Trophoblast cell (in vitro differentiated cells and primary cell): ENCODE data around the gene AASDH.

Experiments used
- DNase-seq, 2 donors: peaks; one replicate each; pipeline ENCODE4 v3.0.0-alpha.2; 2016
- H2AFZ ChIP-seq: 2 replicates; pipeline ENCODE4 v1.6.1; 2013; ENCODE audit warnings: low read length, moderate library complexity, mild to moderate bottlenecking; ENCODE audit not compliant: insufficient read depth, poor library complexity
- H2AK5ac ChIP-seq: 2 replicates; pipeline ENCODE4 v1.6.1; 2013; ENCODE audit warnings: mild to moderate bottlenecking, low read length
- H2BK120ac ChIP-seq: 2 replicates; pipeline ENCODE4 v1.6.1; 2013; ENCODE audit warnings: low read length, mild to moderate bottlenecking, moderate library complexity; ENCODE audit not compliant: insufficient read depth, poor library complexity
- H2BK12ac ChIP-seq: 2 replicates; pipeline ENCODE4 v1.6.1; 2013; ENCODE audit warnings: mild to moderate bottlenecking, low read length, moderate library complexity
- H2BK5ac ChIP-seq: 2 replicates; pipeline ENCODE4 v1.6.1; 2013; ENCODE audit warnings: low read length, low read depth, moderate library complexity, mild to moderate bottlenecking; ENCODE audit not compliant: poor library complexity
- H3K14ac ChIP-seq: 2 replicates; pipeline ENCODE4 v1.6.1; 2013; ENCODE audit warnings: mild to moderate bottlenecking, low read length
- H3K18ac ChIP-seq: 2 replicates; pipeline ENCODE4 v1.6.1; 2013; ENCODE audit warnings: mild to moderate bottlenecking, low read length
- H3K23ac ChIP-seq: 2 replicates; pipeline ENCODE4 v1.6.1; 2013; ENCODE audit warnings: low read length
- H3K27ac ChIP-seq: 2 replicates; pipeline ENCODE4 v1.5.1; 2013; ENCODE audit warnings: low read depth, mild to moderate bottlenecking, inconsistent platforms, low read length, moderate library complexity
- H3K27me3 ChIP-seq: 2 replicates; pipeline ENCODE4 v1.6.1; 2013; ENCODE audit warnings: inconsistent platforms, mild to moderate bottlenecking, low read length, moderate library complexity; ENCODE audit not compliant: insufficient read depth
- H3K36me3 ChIP-seq, 2 experiments: 1 replicate in 1 of 2; 2 replicates in 1 of 2; pipeline ENCODE4 v1.6.1; 2013; ENCODE audit warnings: low read length in 2 of 2, mild to moderate bottlenecking in 2 of 2, moderate library complexity in 1 of 2; ENCODE audit not compliant: insufficient read depth in 2 of 2, control insufficient read depth in 1 of 2
- H3K4ac ChIP-seq: 2 replicates; pipeline ENCODE4 v1.6.1; 2013; ENCODE audit warnings: low read depth, mild to moderate bottlenecking, low read length, moderate library complexity
- H3K4me1 ChIP-seq, 2 experiments: 1 replicate in 1 of 2; 2 replicates in 1 of 2; pipeline ENCODE4 v1.6.1; 2013; ENCODE audit warnings: low read length in 2 of 2, mild to moderate bottlenecking in 2 of 2, moderate library complexity in 1 of 2; ENCODE audit not compliant: insufficient read depth in 2 of 2, control insufficient read depth in 1 of 2
- H3K4me2 ChIP-seq: 2 replicates; pipeline ENCODE4 v1.6.1; 2013; ENCODE audit warnings: inconsistent platforms, mild to moderate bottlenecking, low read length, moderate library complexity
- H3K4me3 ChIP-seq: 2 replicates; pipeline ENCODE4 v1.5.1; 2013; ENCODE audit warnings: mild to moderate bottlenecking, low read depth, low read length, inconsistent platforms
- H3K79me1 ChIP-seq: one replicate; pipeline ENCODE4 v1.6.1; 2013; ENCODE audit warnings: low read length
- H3K79me2 ChIP-seq: 2 replicates; pipeline ENCODE4 v1.6.1; 2013; ENCODE audit warnings: low read length, mild to moderate bottlenecking; ENCODE audit not compliant: control insufficient read depth, insufficient read depth, poor library complexity
- H3K9ac ChIP-seq: 2 replicates; pipeline ENCODE4 v1.6.1; 2013; ENCODE audit warnings: mild to moderate bottlenecking, low read length
- H3K9me3 ChIP-seq: 2 replicates; pipeline ENCODE4 v1.6.1; 2013; ENCODE audit warnings: low read depth, mild to moderate bottlenecking, control low read depth, inconsistent platforms, low read length; ENCODE audit not compliant: insufficient read depth
- H4K12ac ChIP-seq: 2 replicates; pipeline ENCODE4 v1.6.1; 2013; ENCODE audit warnings: low read depth, mild to moderate bottlenecking, low read length, moderate library complexity
- H4K8ac ChIP-seq: 2 replicates; pipeline ENCODE4 v1.6.1; 2013; ENCODE audit warnings: low read depth, mild to moderate bottlenecking, low read length, moderate library complexity
- H4K91ac ChIP-seq: one replicate; pipeline ENCODE4 v1.6.1; 2013; ENCODE audit warnings: low read depth, mild to moderate bottlenecking, low read length, moderate library complexity
- WGBS: extraction: QIAGEN DNeasy Blood & Tissue Kit; methylation state at CpG from one replicate; pipeline ENCODE4 v1.1.7; 2013; ENCODE audit warnings: missing lambda C conversion rate; ENCODE audit not compliant: insufficient read length, insufficient coverage; ENCODE audit errors: extremely low coverage; 5-methylcytosine and 5-hydroxymethylcytosine counted together

AASDH gene

DNA sequence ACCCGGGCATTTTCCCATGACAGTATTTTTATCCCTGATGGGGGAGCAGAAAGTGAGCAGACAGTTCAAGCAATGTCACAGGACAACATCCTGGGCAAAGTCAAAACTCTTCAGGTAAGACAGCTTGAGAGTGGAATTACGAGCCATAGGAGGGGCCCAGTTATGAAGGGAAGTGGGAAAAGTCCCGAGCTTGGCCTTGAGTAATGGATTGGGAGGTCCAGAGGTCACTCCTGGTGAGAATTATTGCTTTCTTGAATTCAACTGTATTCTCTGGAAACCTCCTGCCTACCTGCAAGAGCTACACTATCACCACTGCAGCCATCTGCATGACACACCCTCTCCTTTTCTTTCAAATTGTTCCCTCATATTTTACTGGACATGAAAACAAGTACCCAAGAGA lies 89.1 kb downstream of the AASDH start:
- Histone ChIP-seq H3K14ac (no peak overlapping the region), H3K9me3 (no peaks in the 10 kb centered on the region), H3K23ac (no peak overlapping the region), H3K4me1 (peaks cover 0 to 2% of the 10 kb centered on the region in 2 experiments), H3K4ac (no peak overlapping the region), H3K27ac (no peak overlapping the region), H3K9ac (no peak overlapping the region), H2BK5ac (no peak overlapping the region), H4K12ac (no peak overlapping the region), H3K4me3 (no peak overlapping the region), H2AK5ac (no peak overlapping the region), H3K79me2 (no peaks in the 10 kb centered on the region), H3K4me2 (no peak overlapping the region), H4K8ac (no peak overlapping the region), H2BK120ac (no peak overlapping the region), H3K27me3 (no peaks in the 10 kb centered on the region), H3K36me3 (no peaks in the 10 kb centered on the region), H3K18ac (no peak overlapping the region), H2AFZ (no peak overlapping the region), H3K79me1 (no peaks in the 10 kb centered on the region), H2BK12ac (no peak overlapping the region), H4K91ac (no peak overlapping the region)
- no CpG with 5 or more reads among the region's 3 CpGs for WGBS
- no peak for DNase-seq

DNA sequence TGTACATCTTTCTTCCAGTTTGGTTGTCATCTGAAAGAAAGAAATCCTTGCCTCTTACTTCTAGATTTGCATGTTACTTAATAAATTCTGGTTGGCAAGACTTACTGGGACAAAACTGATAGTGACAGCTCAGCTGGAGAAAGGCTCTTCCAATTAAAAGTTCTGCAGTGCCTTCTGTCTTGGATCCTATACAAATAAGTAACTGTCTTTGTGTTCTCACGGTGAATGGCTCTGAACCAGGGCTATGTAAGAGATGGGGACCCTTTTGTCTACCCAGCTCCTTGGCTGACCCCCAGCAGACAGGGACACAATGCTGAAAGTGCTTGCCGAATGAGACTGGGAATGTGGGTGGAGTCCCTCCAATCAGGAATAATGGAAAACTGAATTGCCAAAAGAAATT lies 89.5 kb downstream of the AASDH start:
- no CpG with 5 or more reads among the region's 2 CpGs for WGBS

DNA sequence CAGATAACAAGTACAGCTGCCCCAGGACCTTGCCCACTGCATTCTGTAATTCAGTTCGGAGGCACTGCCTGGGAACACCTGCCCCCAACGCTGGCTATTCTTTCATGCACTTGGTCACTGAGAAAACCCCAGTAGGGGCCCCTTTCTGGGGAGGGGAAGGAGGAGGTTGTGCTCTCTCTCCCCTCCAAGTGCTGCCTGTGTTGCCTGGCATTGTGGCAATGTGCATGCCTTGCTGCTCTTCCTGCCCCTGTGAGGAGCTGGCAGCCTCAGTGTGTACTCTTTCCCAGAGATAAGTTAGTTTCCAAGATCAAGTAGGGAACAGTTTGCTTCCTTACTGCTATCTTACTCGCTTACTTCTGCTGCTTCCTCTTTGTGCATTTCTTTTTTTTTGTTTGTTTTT lies 90.8 kb downstream of the AASDH start:
- Histone ChIP-seq H2BK12ac (peak overlapping the region; percentile 75), H3K4ac (no peak overlapping the region), H2AFZ (no peak overlapping the region), H3K14ac (no peak overlapping the region), H3K36me3 (no peaks in the 10 kb centered on the region), H3K4me3 (no peak overlapping the region), H4K91ac (no peak overlapping the region), H3K4me2 (no peak overlapping the region), H3K79me2 (no peaks in the 10 kb centered on the region), H4K8ac (peak overlapping the region; percentile 34), H3K27me3 (no peaks in the 10 kb centered on the region), H3K79me1 (no peaks in the 10 kb centered on the region), H3K9me3 (no peaks in the 10 kb centered on the region), H3K9ac (no peak overlapping the region), H3K27ac (no peak overlapping the region), H3K23ac (no peak overlapping the region), H3K18ac (peak overlapping the region; percentile 77), H4K12ac (no peak overlapping the region), H2AK5ac (no peak overlapping the region), H3K4me1 (peaks cover 0 to 2% of the 10 kb centered on the region in 2 experiments), H2BK5ac (no peak overlapping the region), H2BK120ac (no peak overlapping the region)
- DNase-seq: no peak
- WGBS: no CpG with 5 or more reads among the region's 3 CpGs

More for the DNA sequence above, 89.5 kb downstream of the AASDH start:
- H4K8ac ChIP-seq: no peak overlapping the region
- no peak overlapping the region for H2BK12ac ChIP-seq
- H3K18ac ChIP-seq: no peak overlapping the region
- H2BK5ac ChIP-seq: no peak overlapping the region
- H4K12ac ChIP-seq: no peak overlapping the region
- no peak overlapping the region for H3K4me3 ChIP-seq
- H3K14ac ChIP-seq: no peak overlapping the region
- H4K91ac ChIP-seq: no peak overlapping the region
- no peak for DNase-seq
- no peaks in the 10 kb centered on the region for H3K36me3 ChIP-seq
- H3K4ac ChIP-seq: no peak overlapping the region
- no peaks in the 10 kb centered on the region for H3K79me2 ChIP-seq
- H3K79me1 ChIP-seq: no peaks in the 10 kb centered on the region
- no peak overlapping the region for H2AK5ac ChIP-seq
- no peak overlapping the region for H3K9ac ChIP-seq
- no peak overlapping the region for H2AFZ ChIP-seq
- no peak overlapping the region for H2BK120ac ChIP-seq
- H3K4me2 ChIP-seq: no peak overlapping the region
- no peaks in the 10 kb centered on the region for H3K9me3 ChIP-seq
- H3K27ac ChIP-seq: no peak overlapping the region
- H3K23ac ChIP-seq: no peak overlapping the region
- peaks cover 0 to 2% of the 10 kb centered on the region in 2 experiments for H3K4me1 ChIP-seq
- no peaks in the 10 kb centered on the region for H3K27me3 ChIP-seq

DNA sequence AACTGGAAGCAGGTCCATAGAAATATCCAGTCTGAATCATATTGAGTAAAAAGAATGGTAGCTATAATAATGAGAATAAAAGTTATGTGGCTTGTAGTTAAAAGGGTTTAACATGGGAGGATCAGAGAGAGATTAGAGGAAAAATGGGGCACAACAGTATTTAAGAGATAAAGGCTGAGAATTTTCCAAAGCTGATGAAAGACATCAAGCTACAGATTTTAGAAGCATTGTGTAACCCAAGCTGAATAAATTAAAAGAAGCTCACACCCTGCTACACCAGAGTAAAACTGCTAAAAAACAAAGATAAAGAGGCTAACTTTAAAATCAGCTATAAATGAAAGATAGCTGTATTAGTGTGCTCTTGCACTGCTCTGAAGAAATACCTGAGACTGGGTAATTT lies 94.2 kb downstream of the AASDH start:
- Histone ChIP-seq H3K79me1 (peaks cover 2% of the 10 kb centered on the region), H3K9ac (no peak overlapping the region), H2BK5ac (no peak overlapping the region), H2AK5ac (no peak overlapping the region), H3K79me2 (no peaks in the 10 kb centered on the region), H2BK12ac (no peak overlapping the region), H3K14ac (no peak overlapping the region), H3K4me3 (no peak overlapping the region), H3K4me1 (peaks cover 2 to 8% of the 10 kb centered on the region in 2 experiments), H4K8ac (no peak overlapping the region), H3K4me2 (no peak overlapping the region), H3K9me3 (no peaks in the 10 kb centered on the region), H3K27me3 (no peaks in the 10 kb centered on the region), H4K12ac (no peak overlapping the region), H2BK120ac (no peak overlapping the region), H3K4ac (no peak overlapping the region), H3K23ac (no peak overlapping the region), H4K91ac (no peak overlapping the region), H3K36me3 (no peaks in the 10 kb centered on the region), H3K27ac (no peak overlapping the region), H3K18ac (no peak overlapping the region), H2AFZ (no peak overlapping the region)
- DNase-seq: no peak
